Activated CD4-positive, alpha-beta T cell treated with anti-CD3 and anti-CD28 coated beads, Interleukin-2, amount 50 U/mL, for 1 hour (primary cell): ENCODE results near the gene ZNF462.

ENCODE experiments used
- DNase-seq: peaks from one replicate; pipeline ENCODE4 v3.0.0-alpha.2; 2020

ZNF462 gene

DNA sequence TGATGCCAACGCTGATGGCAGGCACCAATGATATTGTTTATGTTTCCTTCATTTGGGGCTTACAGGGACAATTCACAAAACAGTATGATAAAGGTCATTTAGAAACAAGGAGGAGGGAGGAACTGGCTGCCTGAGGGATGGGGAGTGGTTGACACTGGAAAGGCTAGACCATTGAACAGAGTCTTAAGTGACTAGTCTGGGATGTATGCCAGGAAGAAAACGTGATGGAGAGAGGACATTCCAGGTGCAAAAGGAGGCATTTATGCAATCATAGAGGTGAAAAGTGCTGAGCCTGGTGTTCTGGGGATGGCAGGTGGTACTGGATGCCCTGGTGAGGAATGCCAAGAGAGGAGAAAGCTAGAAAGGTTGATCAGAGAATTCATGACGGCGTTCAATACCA is 153.4 kb downstream of the ZNF462 start:
- no peak for DNase-seq

DNA sequence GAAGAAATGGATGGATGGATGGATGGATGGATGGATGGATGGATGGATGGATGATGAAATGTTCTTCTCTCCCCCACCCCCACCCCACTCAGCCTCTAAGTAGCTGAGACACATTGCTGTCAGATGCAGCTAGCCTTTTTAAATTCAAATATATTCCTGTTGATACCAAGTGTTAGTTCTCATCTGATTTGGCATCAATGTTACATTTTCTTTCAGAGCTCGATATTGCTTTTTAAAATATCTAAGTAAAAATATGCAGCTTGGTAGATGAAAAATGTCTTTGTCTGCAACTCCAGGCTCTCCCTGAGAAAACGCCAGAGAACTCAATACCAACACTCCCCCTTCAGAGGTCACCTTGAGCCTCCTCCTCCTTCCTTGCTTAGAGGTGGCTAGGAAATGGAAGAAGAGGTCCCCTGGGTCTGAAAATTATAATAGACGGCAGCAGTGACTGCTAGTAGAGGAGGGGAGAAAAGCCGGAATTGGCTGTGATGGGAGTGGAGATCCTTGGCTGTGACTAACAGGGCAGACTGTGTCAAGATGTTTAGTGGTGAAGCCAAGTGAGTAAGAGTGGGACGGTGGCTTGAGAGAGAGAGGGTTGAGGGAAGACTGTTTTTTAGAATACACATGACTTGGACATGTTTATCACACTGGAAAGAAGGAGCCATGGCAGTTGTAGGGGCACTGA is 156.0 kb downstream of the ZNF462 start:
- DNase-seq: no peak

DNA sequence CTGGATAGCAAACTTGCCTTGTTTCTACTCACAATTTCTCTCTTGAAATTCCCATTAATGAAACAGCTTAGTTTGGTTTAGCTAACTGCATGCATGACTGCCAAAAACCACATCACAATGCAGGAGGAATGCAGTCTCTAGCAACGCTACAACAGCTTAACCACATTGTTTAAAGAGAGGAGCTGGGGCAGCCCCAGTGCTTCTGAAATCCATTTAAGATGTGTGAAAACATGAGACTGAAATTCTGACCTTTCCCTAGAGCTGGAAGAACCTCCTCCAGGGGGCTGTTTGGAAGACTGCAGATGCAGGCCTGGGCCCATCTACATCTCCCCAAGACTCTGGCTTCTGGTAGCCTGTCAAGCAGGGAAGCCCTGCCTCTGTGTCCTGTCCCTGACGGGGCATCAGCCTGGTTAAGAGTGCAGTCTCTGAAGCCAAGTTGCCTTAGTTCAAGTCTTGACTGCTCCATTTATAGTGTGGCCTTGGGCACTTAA is 157.1 kb downstream of the ZNF462 start:
- DNase-seq: no peak

DNA sequence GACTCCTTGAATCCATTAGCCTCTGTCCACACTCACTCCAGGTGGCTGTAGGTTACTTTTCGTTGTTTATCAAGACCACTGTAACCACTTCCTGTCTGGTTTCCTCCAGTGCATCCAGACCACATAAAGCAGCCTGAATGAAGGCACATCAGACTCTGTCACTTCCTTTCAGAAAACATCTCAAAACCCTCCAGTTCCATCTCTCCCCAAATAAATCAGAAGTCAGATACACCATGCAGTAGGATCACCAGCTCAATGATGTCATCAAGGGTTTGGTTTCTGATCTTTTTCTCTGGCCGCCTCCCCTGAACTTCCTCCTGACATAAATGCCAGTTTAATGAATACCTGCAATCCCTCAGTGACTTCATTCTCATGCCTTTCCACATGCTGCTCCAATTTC is 161.2 kb downstream of the ZNF462 start:
- DNase-seq: no peak

DNA sequence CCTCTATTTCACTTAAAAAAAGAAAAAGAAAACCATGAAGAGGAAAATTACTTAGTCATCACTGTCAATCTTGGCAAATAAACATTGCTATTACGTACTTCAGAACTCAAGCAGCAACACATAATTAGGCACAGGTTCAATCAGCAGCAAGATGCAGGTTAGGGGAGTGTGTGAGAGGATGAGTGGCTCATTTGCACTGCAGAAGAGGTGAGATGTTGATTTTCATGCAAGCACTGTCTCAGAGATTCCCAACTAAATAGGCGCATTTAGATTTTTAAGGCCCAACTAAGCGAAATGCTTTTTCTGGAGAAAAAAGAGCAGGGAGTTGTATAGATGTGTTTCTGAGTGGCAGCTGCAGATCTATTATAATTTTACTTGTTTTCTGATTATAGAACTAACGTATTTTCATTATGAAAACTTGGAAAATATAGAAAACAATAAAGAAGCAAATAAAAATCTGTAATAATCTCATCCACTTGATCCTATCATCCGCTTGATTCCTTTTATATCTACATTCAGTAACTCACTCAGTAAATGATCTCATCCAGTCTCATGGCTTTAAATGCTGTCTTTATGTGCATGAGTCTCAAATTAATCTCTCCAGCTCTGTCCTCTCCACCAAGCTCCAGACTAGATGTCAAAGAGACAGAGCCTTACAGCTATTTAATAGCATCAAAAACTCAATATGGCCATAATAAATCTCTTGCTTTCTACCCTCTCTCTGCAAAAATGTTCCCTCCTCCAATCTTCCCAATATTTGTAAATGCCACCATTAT is 162.5 kb downstream of the ZNF462 start:
- DNase-seq: no peak

DNA sequence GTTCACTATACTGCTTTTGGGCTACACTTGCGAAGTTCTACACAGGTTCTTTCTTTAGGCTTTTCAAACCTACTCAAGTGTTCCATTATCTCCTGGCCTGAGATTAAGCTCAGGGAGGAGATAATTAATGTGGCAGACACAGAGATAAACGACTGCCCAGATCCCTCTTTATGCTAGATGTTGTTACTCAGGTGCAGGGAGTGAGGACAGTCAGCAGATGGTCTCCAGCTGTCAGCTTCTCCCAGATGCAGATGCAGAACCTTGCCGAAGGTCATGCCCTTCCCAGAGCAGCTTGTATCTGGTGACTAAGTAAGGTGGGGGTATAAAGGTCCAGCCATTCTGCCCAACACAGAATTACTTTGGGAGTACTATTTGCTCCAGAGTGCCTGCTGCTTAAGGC is 166.2 kb downstream of the ZNF462 start:
- DNase-seq: no peak

DNA sequence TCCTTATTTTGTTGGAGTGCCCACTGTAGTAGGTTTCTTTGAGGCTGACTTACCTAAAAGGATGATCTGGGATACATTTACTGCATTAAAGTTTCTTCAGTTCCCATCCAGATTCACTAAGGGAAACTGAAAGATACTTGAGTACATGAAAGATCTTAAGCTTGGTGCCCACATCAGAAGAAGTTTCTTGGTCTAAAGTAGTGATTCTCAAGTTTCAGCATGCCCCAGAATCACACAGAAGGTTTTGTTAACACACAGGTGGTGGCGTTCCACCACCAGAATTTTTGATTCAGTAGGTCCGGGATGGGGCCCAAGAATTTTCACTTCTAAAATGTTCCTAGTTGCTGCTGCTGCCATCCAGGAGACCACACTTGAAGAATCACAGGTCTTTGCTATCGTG is 171.0 kb downstream of the ZNF462 start:
- DNase-seq: no peak

DNA sequence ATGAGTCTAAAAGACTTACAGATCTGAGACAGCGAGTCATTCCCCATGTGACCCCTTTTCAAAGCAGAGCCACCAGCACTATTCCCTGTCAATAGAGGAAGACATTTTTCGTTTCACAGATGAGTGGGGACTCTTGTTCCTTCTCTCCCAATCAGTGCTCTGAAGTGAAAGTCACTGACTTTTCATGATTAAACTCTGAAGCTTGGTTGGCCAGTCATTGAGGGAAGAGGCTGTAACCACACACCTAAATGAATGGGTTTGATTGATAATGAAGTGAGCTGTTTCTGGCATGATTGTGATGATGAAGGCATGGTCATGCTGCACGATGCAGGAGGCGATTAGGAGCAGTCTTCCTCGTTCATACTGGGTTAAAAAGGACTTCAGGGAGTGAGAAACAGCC is 171.9 kb downstream of the ZNF462 start:
- DNase-seq: no peak

DNA sequence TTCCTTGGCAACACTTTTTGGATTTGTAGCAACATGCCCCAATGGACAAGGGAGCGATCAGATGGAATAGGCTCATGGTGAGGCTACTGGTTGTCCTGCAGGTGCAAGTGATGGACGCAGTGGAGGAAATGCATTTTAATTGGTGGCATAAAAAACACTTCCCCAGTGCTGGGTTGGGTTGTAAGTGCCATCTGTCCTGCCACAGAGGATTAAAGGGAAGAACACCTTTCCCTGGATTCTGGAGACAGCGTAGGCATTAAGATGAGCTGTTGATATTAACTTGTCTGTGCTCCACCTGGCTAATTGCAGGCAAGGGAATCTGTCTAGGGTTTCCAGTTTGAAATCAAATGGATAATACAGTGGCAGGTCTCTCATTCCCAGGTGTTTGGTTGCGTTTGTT is 173.4 kb downstream of the ZNF462 start:
- DNase-seq: no peak

DNA sequence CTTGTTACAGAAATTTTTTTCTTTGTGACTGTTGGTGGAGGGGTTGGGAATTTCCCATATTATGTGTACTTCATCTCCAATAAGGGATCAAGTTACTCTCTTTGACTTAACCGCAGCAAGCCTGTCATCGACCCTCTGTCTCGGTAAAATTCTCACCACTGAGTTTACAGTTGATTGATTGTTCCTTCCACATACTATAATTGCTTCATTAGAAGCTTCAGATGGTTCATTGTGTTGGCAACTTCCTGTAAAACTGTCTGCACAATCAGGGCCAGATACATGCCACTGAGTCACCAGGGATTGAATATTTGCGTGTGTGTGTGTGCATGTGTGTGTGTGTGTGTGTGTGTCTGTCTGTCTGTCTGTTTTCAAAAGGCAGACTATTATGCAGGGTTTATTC is 176.6 kb downstream of the ZNF462 start:
- no peak for DNase-seq

DNA sequence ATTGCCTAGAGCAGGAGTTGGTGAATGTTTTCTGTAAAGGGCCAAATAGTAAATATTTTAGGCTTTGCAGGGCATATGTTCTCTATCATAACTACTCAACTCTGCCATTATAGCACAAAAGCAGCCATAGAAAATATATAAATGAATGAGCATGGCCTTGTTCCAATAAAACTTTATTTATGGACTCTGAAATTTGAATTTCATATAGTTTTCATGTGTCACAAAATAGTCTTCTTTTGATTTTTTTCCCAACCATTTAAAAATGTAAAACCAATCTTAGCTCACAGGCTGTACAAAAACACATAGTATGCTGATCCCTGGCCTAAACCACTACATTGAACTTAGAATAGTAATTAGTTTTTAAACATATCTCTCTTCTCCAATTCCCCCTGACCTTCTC is 179.6 kb downstream of the ZNF462 start:
- DNase-seq: no peak

DNA sequence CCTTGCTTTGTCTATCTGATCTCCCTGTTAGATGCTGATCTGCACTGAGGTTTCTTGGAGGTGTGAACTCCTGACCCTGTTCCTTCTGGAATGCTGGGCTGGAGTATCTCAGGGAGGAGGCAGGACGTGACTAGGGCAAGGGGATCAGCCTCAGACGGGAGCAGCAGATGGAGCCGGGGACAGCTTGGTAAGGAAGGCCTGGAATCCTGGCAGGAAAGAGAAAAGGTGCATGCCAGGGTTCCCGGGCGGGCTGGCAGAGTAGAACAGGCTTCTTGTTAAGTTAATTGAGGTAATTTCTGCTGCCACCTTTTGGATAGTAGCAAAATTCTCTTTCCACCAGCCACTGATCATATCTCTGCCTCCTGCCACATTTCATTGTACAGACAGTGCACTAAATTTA is 180.9 kb downstream of the ZNF462 start:
- DNase-seq: no peak

DNA sequence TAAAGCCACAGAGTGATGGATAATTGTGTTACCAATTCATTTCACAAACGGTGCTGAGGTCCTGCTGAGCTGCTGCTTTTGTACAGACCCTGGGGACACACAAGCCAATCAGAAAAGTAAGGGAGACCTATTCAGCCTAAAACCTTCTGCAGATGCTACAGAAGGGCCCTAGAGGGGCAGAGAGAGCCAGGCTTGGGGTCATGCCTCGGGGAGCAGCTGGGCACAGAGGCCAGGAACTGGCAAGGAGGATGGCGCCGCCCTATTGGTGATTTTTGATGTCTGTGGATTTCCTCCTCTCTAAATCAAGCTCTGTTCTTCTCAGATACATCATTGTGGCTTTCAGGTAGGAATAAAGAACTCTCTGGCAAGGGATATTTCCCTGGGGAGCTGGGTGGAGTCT is 181.9 kb downstream of the ZNF462 start:
- DNase-seq: no peak

DNA sequence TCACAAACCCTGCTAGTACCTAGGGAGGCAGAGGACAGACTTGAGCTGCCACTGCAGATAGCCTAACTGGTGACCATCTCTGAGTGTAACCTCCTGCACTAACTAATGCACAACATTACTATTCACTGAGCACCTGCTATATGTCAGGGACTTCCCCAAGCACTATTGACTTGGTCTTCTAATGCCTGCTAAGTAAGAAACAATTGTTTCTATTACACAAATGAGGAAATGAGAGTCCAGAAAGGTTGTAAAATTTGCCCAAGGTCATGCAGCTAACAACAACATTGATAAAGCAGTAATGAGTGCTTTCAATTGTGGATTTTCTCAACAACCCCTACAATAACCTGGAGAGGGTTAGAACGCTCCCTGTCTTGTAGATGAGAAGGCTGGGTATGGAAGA is 183.7 kb downstream of the ZNF462 start:
- DNase-seq: no peak

DNA sequence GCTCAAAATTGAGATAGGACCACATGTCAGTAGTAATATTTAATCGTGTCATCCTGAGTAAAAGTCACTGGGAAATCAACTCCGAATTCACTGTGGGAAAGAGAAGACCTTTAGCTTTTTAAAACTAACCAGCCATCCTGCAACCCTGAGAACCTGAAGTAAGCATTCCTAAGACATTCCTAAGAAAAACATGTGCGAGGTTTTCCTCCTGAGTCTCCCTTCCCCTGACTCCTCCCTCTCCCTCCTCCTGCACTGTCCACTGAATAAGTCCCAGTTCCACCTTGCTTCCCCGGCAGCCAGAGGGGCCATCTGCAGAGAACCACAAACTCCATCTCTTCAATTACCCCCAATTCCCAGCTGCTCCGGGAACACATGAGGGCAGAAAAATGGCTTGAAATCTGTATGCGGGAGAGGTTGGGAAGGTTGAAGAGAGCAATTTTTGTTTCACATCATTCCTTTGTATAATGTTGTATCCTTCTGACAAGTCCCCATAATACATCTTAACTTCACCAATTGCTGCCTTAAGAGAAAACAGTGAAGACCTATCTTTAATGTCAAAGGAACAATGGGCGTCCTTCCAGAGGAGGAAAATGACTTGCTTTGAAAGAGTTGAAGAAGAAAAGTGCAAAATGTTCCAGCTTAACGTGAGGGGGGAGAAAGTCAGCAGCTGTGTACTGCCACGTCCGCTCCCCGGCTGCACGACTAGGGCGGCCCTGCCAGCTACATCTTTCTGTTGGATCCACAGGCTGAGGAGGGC is 186.3 kb downstream of the ZNF462 start:
- DNase-seq: no peak

DNA sequence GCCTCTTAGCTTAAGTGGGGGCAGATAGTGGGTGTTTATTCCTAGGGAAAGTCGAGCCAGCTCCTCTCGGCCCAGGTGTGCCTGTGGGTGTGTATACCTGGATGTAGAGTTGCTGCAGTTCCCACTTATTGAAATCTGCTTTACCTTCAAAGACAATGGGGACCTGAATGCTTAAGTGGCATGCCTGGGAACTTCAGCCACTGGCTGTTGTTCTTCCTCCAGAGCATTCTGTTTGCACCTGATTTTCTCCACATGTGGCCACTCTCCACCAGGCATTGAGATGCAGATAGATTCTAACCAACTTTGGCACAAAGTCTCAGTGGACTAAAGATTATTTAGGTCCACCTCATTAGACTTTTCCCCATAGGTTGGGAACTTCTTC is 186.8 kb downstream of the ZNF462 start:
- DNase-seq: no peak

DNA sequence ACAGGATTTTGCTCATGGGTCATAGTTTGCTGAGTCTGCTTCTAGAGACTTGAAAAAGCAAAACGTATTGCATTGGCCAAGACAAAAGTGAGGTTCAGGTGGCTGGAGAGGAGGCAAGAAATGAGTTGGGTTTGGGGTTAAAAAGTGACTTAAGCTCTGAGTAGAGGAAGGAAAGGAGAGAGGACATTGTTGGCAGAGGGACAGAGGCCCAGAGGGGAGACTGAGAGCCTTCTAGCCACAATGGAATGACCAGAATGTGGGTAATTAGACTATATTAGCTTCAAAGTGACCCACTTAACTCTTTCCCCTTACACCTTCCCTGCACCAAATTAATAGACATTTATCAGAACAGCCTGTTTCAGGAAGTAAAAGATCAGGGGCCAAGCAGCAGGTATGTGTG is 188.4 kb downstream of the ZNF462 start:
- no peak for DNase-seq

DNA sequence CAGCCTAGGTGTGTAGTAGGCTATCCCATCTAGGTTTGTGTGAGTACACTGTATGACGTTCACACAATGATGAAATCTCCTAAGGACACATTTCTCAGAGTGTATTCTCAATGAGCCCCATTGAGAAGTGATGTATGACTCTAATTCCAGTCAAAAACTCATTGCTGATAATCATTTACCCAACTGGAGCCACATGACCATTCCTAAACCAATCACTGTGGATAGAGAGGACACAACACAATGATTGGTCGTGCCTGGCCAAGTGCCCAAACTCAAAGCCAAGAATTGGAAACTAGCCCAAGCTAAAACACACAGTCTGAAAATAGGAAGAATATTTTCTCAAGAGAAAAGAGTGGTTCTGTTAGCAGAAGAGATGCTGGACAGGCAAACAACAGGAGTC is 191.2 kb downstream of the ZNF462 start:
- no peak for DNase-seq

DNA sequence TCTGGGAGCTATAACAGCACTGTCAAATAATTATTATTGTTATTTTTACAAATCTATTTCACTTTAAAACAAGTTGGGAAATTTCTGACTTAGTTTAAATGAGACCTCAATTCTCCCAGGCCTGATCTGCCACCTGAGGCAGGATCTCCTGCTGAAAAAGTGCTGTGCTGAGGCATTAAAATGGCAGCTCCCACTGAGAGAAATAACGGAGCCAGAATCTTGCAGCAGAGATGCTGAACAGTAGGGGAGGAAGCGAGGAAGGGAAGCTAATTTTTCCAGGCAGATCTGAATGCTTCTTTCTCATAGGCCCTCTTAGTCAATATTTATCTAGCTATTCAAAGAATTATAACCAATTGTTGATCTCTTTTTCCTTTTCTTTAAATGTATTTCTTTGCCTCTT is 196.3 kb downstream of the ZNF462 start:
- no peak for DNase-seq

DNA sequence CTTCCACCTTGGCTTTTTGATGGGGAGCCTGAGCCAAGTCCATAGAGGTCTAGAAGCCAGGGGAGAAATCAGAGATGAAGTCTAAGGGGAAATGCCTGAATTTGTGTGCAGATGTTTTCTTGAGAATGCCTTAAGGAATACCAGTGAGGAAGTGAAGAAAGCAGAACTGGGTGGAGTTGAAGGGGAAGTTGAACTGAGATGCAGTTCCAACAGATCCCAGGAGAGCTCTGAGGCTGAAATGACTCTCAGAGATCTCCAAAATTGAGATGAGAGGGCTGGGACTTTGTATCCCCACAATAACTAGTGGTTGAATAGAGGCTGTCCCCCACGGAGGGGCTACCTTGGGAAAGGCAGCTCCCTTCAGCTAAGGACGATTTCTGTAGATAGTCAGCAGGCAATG is 197.1 kb downstream of the ZNF462 start:
- DNase-seq: no peak
